ENCODE measurements around the gene ELF5. TPM values are rescaled to one million over a fixed set of nuclear protein-coding genes. Genes with fewer than 3 reads are reported as not detected.

Gene ELF5
- total and polyA plus RNA-seq, 10 of the 15 experiments (the other 5 are each of a cell fraction or from before 2014, with no cell fraction given): not detected

DNA sequence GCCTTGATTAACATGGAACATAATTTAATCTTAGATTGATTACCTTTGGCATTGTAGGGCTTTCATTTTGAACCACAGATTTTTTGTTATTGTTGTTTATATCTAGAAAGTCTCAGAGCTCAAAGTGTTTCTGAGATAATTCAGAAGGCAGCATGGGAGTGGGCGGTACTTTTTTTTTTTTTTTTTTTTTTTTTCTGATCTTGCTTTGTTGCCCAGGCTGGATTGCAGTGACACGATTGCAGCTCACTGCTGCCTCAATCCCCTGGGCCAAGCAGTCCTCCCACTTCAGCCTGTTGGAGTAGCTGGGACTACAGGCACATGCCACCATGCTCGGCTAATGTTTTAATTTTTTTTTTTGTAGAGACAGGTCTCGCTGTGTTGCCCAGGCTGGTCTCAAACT lies 53.3 kb downstream of the ELF5 start:
- Histone ChIP-seq H3K4me3 (no peak overlapping the region), H3K79me2 (ENCODE audit: control insufficient read depth, insufficient read depth, low read length) (no peaks in the 10 kb centered on the region), H3K4me1 (ENCODE audit: control insufficient read depth, insufficient read depth, low read length) (no peaks in the 10 kb centered on the region), H3K9ac (ENCODE audit: control insufficient read depth, insufficient read depth, low read length) (no peak overlapping the region), H2AFZ (ENCODE audit: control insufficient read depth, low read depth, low read length) (no peak overlapping the region), H3K36me3 (ENCODE audit: control insufficient read depth in 2 of 2, insufficient read depth in 2 of 2, low read length in 1 of 2) (peaks cover 2 to 10% of the 10 kb centered on the region in 2 experiments), H3K9me3 (replicated peaks; ENCODE audit: control insufficient read depth, insufficient read depth, low read length) (no peaks in the 10 kb centered on the region), H3K27me3 (replicated peaks in 1 of 2; ENCODE audit: control insufficient read depth in 2 of 2, insufficient read depth in 2 of 2, low read length in 1 of 2) (no peaks in the 10 kb centered on the region), H3K27ac (ENCODE audit: control insufficient read depth, insufficient read depth) (no peak overlapping the region), H4K20me1 (ENCODE audit: control insufficient read depth, insufficient read depth) (no peaks in the 10 kb centered on the region), H3K4me2 (ENCODE audit: control insufficient read depth, insufficient read depth) (no peak overlapping the region)
- SMC1A ChIA-PET (ENCODE audit: uncharacterized antibody, unreplicated experiment): interaction anchor here (0.6 to 0.9 kb wide), 3 partner anchors 8 to 149 kb away, joined by 3 read pairs; no protein-coding TSS in a partner anchor
- TF ChIP-seq EED (IDR thresholded peaks at IDR 0.05; ENCODE audit: low read depth): no peak
- TF ChIP-seq, protein P1, sequence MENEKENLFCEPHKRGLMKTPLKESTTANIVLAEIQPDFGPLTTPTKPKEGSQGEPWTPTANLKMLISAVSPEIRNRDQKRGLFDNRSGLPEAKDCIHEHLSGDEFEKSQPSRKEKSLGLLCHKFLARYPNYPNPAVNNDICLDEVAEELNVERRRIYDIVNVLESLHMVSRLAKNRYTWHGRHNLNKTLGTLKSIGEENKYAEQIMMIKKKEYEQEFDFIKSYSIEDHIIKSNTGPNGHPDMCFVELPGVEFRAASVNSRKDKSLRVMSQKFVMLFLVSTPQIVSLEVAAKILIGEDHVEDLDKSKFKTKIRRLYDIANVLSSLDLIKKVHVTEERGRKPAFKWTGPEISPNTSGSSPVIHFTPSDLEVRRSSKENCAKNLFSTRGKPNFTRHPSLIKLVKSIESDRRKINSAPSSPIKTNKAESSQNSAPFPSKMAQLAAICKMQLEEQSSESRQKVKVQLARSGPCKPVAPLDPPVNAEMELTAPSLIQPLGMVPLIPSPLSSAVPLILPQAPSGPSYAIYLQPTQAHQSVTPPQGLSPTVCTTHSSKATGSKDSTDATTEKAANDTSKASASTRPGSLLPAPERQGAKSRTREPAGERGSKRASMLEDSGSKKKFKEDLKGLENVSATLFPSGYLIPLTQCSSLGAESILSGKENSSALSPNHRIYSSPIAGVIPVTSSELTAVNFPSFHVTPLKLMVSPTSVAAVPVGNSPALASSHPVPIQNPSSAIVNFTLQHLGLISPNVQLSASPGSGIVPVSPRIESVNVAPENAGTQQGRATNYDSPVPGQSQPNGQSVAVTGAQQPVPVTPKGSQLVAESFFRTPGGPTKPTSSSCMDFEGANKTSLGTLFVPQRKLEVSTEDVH (IDR thresholded peaks at IDR 0.05; ENCODE audit: low read depth, partially characterized antibody): no peak
- no peak for TF ChIP-seq SMAD5 (IDR thresholded peaks at IDR 0.05; ENCODE audit: low read depth)
- TF ChIP-seq ESRRA (IDR thresholded peaks at IDR 0.05; ENCODE audit: low read length): no peak
- TF ChIP-seq KLF5 (IDR thresholded peaks at IDR 0.05; ENCODE audit: partially characterized antibody): no peak
- TF ChIP-seq, protein P2, sequence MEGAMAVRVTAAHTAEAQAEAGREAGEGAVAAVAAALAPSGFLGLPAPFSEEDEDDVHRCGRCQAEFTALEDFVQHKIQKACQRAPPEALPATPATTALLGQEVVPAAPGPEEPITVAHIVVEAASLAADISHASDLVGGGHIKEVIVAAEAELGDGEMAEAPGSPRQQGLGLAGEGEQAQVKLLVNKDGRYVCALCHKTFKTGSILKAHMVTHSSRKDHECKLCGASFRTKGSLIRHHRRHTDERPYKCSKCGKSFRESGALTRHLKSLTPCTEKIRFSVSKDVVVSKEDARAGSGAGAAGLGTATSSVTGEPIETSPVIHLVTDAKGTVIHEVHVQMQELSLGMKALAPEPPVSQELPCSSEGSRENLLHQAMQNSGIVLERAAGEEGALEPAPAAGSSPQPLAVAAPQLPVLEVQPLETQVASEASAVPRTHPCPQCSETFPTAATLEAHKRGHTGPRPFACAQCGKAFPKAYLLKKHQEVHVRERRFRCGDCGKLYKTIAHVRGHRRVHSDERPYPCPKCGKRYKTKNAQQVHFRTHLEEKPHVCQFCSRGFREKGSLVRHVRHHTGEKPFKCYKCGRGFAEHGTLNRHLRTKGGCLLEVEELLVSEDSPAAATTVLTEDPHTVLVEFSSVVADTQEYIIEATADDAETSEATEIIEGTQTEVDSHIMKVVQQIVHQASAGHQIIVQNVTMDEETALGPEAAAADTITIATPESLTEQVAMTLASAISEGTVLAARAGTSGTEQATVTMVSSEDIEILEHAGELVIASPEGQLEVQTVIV (IDR thresholded peaks at IDR 0.05; ENCODE audit: borderline replicate concordance, partially characterized antibody): no peak
- TF ChIP-seq CBX5 (IDR thresholded peaks at IDR 0.05; ENCODE audit: low read depth): no peak
- no peak for TF ChIP-seq SREBF1 (IDR thresholded peaks at IDR 0.05; ENCODE audit: low read length)
- TF ChIP-seq FOXK2 (IDR thresholded peaks at IDR 0.05): no peak
- no peak for TF ChIP-seq PML (IDR thresholded peaks at IDR 0.05; ENCODE audit: low read length)
- in situ Hi-C loops (cut with MboI) (no loop called here), intact Hi-C loops (cut with micrococcal nuclease; ENCODE audit: unreplicated experiment) (loop anchor here (10.0 kb wide), 1 partner anchor 285 kb away; no protein-coding TSS in a partner anchor)
- ATAC-seq (no peak), FAIRE-seq (no peak), DNase-seq (ENCODE audit: low read depth, low spot score) (no peak)
- CTCF ChIA-PET: interaction anchor here (1.4 to 1.7 kb wide), 2 partner anchors 8 to 94 kb away, joined by 4 to 6 read pairs; no protein-coding TSS in a partner anchor
- RAD21 ChIA-PET (ENCODE audit: unreplicated experiment): no interaction called here
- 87% methylated on average over 4 of the region's 4 CpGs for WGBS (ENCODE audit: insufficient coverage, insufficient replicate concordance, low lambda C conversion rate, missing lambda C conversion rate)
- no TSS peak for BruUV-seq (replicated peaks)
- POLR2A ChIA-PET: no interaction called here
